HuH-7 (cell line): ENCODE results near the gene C4orf50.

Source experiments
- DNase-seq: peaks from one replicate; pipeline ENCODE4 v3.0.0; 2011; ENCODE audit warnings: low spot score

Gene C4orf50

GRCh38 chr4:5889002-5889696 lies 129.1 kb downstream of the C4orf50 start:
- no peak for DNase-seq

GRCh38 chr4:5888222-5889001 lies 129.8 kb downstream of the C4orf50 start:
- DNase-seq: no peak

GRCh38 chr4:5887361-5888221 lies 130.6 kb downstream of the C4orf50 start:
- DNase-seq: no peak

DNA sequence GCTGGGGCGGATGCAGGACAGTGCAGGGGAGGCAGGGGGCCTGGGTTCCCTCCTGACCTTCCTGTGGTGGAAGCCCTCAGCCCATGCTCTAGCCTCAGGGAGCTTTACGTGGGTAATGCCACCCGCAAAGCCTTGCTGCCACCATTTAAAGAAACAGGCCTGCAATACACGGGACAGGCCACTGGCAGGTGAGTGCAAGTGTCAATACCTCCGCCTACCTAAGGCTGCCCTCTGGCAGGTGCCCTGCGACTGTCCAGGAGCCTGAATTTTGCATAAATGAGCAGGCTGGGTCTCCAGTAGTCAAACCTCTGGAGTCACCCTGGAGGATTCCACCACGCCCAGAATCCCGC lies 131.2 kb downstream of the C4orf50 start:
- DNase-seq: no peak

DNA sequence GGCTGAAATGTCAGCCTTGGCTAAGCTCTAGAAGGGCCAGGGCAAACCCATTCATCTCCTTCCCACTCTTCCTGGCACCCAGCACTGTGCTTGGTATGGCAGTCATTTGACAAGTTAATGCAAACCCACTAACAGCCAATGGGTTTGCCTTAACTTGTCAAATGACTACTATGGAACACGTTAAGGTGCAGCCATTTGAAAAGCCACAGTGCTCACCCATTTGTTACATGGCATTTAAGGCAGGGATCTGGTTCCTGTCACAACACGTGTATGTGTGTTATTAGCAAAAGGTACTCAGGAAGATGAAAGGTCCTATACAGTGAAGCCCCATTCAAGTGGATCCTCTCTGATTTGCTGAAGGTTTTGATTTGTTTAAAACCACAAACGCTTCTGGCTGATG lies 132.5 kb downstream of the C4orf50 start:
- DNase-seq: no peak

GRCh38 chr4:5884796-5885195 lies 133.4 kb downstream of the C4orf50 start:
- no peak for DNase-seq

DNA sequence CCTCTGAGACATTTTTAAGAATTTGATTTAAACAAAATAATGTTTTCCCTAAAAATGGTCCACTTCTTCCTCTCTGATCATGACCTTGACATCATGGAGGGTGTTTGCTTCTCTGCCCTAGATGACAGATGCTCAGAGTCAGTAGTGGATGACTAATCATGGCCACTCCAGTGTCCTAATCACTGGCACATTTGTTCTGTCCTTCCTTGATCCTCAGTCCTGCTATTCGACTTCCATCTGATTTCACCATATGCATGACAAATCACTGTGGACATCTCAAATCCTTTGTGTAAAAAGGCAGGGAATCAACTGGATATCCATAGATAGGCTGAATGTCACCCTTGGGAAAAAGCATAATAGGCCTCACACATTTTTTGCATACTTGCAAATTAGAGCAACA lies 134.3 kb downstream of the C4orf50 start:
- DNase-seq: no peak

DNA sequence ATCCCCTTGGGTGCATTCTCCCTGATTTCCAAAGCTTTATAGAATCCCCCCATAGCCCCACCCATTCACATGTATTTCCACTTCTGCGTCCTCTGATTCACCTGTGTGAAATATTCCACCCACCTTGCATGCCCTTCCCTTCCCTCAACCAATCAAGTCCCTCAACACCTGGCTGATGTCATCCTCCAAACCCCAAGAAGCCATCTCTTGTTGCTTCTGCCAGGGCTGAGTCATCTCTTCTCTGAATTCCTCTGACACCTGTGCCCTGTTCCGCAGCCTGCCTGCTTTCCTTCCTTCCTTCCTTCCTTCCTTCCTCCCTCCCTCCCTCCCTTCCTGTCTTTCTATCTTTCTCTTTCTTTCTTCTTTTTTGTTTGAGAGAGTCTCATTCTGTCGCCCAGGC lies 135.3 kb downstream of the C4orf50 start:
- DNase-seq: no peak

- DNase-seq: no peak
Observed at GRCh38 chr4:5881340-5881739, 136.9 kb downstream of the C4orf50 start.

- DNase-seq: no peak
Observed at GRCh38 chr4:5878359-5878758, 139.9 kb downstream of the C4orf50 start.

DNA sequence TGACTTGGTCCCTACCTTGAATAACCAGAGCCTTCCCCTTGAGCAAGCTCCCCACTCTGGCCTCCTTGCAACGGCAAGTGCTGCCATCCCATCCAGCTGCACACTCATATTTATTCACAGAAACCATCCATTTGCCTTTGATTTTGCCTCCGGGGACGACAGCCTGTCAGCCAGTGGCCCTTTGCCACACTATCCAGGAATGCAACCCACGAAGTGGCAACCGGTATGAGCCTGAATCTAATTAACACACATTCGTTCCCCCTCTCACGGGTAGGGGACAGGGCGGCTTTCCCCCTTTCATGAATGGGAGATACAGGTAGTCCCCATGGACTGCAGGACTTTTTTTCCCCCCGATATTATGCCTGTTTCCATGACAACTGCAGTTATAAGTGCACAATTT lies 140.8 kb downstream of the C4orf50 start:
- DNase-seq: no peak

GRCh38 chr4:5874811-5875449 lies 143.3 kb downstream of the C4orf50 start:
- no peak for DNase-seq

- no peak for DNase-seq
Observed at GRCh38 chr4:5870701-5871100, 147.5 kb downstream of the C4orf50 start.

- DNase-seq: no peak
Observed at GRCh38 chr4:5869966-5870619, 148.1 kb downstream of the C4orf50 start.

DNA sequence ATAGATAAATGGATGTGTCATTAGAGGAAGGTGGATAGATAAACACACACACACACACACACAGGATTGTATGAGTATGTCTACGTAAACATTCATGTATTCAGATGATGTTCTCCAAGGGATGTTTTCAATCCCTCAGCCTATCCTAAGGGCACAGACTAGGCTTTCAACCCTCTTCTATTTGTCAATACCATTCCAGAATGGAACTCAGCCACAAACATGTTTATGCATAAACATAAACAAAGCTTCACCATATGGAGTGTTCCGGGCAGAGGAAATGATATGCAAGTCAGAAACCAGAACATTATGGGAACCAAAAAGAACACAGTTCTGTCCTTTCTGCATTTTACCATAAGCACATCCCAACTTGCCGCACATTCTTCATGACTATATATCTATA lies 150.4 kb downstream of the C4orf50 start:
- no peak for DNase-seq

- no peak for DNase-seq
Observed at GRCh38 chr4:5866841-5867813, 151.1 kb downstream of the C4orf50 start.

GRCh38 chr4:5865896-5866599 lies 152.2 kb downstream of the C4orf50 start:
- DNase-seq: no peak

- DNase-seq: no peak
Observed at GRCh38 chr4:5863461-5864113, 154.6 kb downstream of the C4orf50 start.

DNA sequence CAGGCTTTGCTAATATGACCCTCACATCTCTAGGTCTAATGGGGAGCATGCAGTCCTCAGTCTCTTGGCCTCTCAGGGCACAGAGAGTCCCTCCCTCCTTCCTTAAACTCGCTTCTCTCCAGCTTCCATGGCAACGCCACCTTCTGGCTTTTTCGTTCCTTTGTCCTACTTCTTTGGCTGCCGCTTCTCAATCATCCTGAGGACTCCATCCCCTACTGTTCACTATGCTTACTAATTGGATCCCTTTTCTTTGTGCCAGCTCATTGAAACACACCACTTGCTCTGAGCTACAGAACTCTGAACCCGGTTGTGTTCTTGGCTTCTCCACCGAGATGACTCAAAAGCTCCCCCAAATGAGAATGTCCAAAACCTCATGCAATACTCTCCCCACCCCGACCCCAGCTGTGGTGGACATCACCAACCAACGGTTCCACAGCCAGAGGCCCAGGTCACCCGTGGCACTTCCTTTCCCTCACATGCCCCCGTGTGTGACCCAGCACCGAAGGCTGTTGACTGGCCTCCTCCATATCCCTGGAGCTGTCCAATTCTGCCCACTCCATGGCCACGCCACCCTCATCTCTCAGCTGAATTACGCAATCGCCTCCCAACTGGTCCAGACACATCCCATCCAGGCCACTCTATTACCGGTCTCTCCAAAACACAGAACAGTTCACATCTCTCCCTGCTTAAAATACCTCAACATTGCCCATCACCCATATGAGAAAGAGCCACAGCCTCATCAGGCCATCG lies 160.0 kb downstream of the C4orf50 start:
- no peak for DNase-seq
